ENCODE results near the gene SORCS3.

GRCh38 chr10:105181626-105182025 is 540.5 kb downstream of the SORCS3 start:
- TF ChIP-seq, protein P1, sequence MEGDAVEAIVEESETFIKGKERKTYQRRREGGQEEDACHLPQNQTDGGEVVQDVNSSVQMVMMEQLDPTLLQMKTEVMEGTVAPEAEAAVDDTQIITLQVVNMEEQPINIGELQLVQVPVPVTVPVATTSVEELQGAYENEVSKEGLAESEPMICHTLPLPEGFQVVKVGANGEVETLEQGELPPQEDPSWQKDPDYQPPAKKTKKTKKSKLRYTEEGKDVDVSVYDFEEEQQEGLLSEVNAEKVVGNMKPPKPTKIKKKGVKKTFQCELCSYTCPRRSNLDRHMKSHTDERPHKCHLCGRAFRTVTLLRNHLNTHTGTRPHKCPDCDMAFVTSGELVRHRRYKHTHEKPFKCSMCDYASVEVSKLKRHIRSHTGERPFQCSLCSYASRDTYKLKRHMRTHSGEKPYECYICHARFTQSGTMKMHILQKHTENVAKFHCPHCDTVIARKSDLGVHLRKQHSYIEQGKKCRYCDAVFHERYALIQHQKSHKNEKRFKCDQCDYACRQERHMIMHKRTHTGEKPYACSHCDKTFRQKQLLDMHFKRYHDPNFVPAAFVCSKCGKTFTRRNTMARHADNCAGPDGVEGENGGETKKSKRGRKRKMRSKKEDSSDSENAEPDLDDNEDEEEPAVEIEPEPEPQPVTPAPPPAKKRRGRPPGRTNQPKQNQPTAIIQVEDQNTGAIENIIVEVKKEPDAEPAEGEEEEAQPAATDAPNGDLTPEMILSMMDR (IDR thresholded peaks at IDR 0.05), result no peak
- TF ChIP-seq EZH2 (IDR thresholded peaks at IDR 0.05), result no peak

All from neural progenitor cell (in vitro differentiated cells).